Sciatic nerve (tissue), 2 donors: Measurements from ENCODE around the gene NUDT8. TPM values are rescaled to one million over a fixed set of nuclear protein-coding genes. Genes with fewer than 3 reads are reported as not detected.
A peak's percentile ranks its signal among the peaks of the same experiment; 100 is the strongest.

Experiments
- ATAC-seq: fragments of 200-7000 bp; cut with Tn5 transposase; one replicate; pipeline ENCODE4 v1.9.1; 2020; ENCODE audit warnings: mild to moderate bottlenecking, moderate library complexity
- DNase-seq: peaks from one replicate; pipeline ENCODE4 v3.0.0-alpha.2; 2020; ENCODE audit warnings: low spot score
- intact Hi-C: fragments of 100-400 bp; cut with DNase I; formaldehyde crosslinking; loops from one replicate; pipeline ENCODE4 v1.14.2; 2022
- total RNA-seq: library from RNA; stranded (reverse); fragmentation: NEBNext Ultra II Directional; extraction: Animal tissue kit (Norgen Biotek cat#: 25700); gene quantifications from one replicate; pipeline ENCODE4 v1.2.1, GENCODE V29; 2021
- donor health status: DM: no; HTN: no; CAD: no.
- donor health status: DM: no; HTN: no; CAD: no.

Gene NUDT8
- total RNA-seq, 1 donor from 2014 or later: 7.8 TPM

DNA sequence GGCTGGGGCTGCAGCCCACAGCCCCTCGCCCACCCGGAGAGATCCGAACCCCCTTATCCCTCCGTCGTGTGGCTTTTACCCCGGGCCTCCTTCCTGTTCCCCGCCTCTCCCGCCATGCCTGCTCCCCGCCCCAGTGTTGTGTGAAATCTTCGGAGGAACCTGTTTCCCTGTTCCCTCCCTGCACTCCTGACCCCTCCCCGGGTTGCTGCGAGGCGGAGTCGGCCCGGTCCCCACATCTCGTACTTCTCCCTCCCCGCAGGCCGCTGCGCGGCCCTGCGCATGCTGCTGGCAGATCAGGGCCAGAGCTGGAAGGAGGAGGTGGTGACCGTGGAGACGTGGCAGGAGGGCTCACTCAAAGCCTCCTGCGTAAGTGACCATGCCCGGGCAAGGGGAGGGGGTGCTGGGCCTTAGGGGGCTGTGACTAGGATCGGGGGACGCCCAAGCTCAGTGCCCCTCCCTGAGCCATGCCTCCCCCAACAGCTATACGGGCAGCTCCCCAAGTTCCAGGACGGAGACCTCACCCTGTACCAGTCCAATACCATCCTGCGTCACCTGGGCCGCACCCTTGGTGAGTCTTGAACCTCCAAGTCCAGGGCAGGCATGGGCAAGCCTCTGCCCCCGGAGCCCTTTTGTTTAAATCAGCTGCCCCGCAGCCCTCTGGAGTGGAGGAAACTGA, 45.4 kb downstream of the NUDT8 start:
- intact Hi-C loops: no loop called here
- ATAC-seq: peak; percentile 86
- peak; percentile 85 for DNase-seq

DNA sequence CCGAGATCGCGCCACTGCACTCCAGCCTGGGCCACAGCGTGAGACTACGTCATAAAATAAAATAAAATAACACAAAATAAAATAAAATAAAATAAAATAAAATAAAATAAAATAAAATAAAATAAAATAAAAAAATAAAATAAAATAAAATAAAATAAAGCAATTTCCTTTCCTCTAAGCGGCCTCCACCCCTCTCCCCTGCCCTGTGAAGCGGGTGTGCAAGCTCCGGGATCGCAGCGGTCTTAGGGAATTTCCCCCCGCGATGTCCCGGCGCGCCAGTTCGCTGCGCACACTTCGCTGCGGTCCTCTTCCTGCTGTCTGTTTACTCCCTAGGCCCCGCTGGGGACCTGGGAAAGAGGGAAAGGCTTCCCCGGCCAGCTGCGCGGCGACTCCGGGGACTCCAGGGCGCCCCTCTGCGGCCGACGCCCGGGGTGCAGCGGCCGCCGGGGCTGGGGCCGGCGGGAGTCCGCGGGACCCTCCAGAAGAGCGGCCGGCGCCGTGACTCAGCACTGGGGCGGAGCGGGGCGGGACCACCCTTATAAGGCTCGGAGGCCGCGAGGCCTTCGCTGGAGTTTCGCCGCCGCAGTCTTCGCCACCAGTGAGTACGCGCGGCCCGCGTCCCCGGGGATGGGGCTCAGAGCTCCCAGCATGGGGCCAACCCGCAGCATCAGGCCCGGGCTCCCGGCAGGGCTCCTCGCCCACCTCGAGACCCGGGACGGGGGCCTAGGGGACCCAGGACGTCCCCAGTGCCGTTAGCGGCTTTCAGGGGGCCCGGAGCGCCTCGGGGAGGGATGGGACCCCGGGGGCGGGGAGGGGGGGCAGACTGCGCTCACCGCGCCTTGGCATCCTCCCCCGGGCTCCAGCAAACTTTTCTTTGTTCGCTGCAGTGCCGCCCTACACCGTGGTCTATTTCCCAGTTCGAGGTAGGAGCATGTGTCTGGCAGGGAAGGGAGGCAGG, 46.2 kb downstream of the NUDT8 start, which contains the start of gene GSTP1:
Gene GSTP1, plus strand, starts transcription at position 566 of the 958 bp plus-strand sequence. Its CDS starts 32 bp downstream, at position 598.
- DNase-seq (peak; percentile 96), ATAC-seq (peak; percentile 96)
- intact Hi-C loops: no loop called here

GRCh38 chr11:67582011-67582410, 47.7 kb downstream of the NUDT8 start:
- ATAC-seq: no peak
- intact Hi-C loops: no loop called here
- no peak for DNase-seq

DNA sequence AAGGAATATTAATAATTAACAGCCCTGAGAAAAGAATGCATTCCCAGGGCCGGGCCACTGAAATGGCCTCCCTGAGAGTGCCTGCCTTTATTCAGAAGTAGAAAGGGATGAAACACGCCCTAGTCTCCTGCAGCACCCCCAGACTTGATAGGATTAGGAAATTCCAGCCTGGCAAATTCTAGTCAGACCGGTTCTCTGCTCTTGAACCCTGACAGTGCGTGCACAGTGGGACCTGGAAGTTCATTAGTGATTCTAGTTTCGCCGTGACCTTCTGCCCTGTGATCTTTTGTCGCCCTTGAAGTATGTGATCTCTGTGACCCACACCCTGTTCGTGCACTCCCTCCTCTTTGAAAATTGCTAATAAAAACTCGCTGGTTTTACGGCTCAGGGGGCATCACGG, 48.3 kb downstream of the NUDT8 start:
- intact Hi-C loops: no loop called here
- DNase-seq: no peak
- ATAC-seq: no peak

- DNase-seq (no peak), ATAC-seq (no peak)
- intact Hi-C loops: no loop called here
Measured at GRCh38 chr11:67577951-67578350, 51.8 kb downstream of the NUDT8 start.

Other genes starting within 250 kb of the NUDT8 start
- gene RAD9A, start 238.0 kb downstream of the NUDT8 start, total RNA-seq: 23.8 TPM
- gene PPP1CA, start 228.1 kb downstream of the NUDT8 start, total RNA-seq: 56.2 TPM
- gene TBC1D10C, start 225.9 kb downstream of the NUDT8 start, total RNA-seq: 7.4 TPM
- 8.4 TPM for gene CARNS1, start 214.3 kb downstream of the NUDT8 start, total RNA-seq
- 30.8 TPM for gene RPS6KB2, start 201.4 kb downstream of the NUDT8 start, total RNA-seq
- 4.2 TPM for gene PTPRCAP, start 192.3 kb downstream of the NUDT8 start, total RNA-seq
- gene CORO1B, start 186.5 kb downstream of the NUDT8 start, total RNA-seq: 59.8 TPM
- gene GPR152, start 177.2 kb downstream of the NUDT8 start, total RNA-seq: not detected
- gene CABP4, start 174.6 kb downstream of the NUDT8 start, total RNA-seq: 2.5 TPM
- gene TMEM134, start 160.7 kb downstream of the NUDT8 start, total RNA-seq: 49.9 TPM
- 72.0 TPM for gene AIP, start 146.9 kb downstream of the NUDT8 start, total RNA-seq
- gene PITPNM1, start 124.6 kb downstream of the NUDT8 start, total RNA-seq: 80.0 TPM
- gene CDK2AP2, start 121.8 kb downstream of the NUDT8 start, total RNA-seq: 73.6 TPM
- not detected for gene CABP2, start 106.5 kb downstream of the NUDT8 start, total RNA-seq
- gene GSTP1, start 46.1 kb downstream of the NUDT8 start, total RNA-seq: 329 TPM
- 126 TPM for gene NDUFV1, start 23.0 kb downstream of the NUDT8 start, total RNA-seq
- gene TBX10, start 9.8 kb upstream of the NUDT8 start, total RNA-seq: not detected
- gene ACY3, start 20.8 kb upstream of the NUDT8 start, total RNA-seq: 0.45 TPM
- gene ALDH3B2, start 44.7 kb upstream of the NUDT8 start, total RNA-seq: not detected